ENCODE measurements around the gene LRP5.

Gene LRP5

DNA sequence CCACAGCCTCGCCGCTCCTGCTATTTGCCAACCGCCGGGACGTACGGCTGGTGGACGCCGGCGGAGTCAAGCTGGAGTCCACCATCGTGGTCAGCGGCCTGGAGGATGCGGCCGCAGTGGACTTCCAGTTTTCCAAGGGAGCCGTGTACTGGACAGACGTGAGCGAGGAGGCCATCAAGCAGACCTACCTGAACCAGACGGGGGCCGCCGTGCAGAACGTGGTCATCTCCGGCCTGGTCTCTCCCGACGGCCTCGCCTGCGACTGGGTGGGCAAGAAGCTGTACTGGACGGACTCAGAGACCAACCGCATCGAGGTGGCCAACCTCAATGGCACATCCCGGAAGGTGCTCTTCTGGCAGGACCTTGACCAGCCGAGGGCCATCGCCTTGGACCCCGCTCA lies 35.5 kb downstream of the LRP5 start:
- no peak for DNase-seq

DNA sequence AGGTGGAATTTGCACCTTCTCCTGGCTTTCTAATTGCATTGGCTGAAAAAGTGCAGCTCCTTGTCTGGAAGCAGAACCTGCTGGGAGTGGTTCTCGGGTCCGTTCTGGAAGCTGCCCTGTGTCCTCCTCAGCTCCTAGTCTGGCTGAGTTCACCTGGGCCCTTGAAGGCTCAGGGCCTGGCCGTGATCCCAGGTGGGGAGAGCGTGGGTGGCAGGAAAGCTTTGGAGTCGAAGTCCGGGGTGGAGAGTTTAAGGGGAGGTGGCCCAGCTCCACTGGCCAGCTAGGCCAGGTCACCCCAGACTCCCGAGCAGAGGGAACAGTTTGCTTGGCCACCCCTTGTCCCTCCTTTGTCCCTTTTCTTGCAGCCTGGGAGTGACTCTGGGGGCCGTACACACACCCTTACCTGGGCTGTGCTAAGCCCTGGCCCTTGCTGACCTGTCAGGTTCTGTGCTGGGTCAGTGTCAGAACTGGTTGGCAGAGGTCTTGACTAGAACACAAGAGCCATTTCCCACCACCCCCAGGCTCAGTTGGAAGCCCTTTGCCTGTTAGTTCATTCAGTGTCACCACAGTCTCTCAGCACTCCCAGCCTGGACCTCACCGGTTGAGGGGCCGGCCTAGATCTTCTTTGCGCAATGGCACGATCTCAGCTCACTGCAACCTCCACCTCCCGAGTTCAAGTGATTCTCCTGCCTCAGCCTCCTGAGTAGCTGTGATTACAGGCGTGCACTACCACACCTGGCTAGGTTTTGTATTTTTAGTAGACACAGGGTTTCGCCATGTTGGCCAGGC lies 37.3 kb downstream of the LRP5 start:
- no peak for DNase-seq

GRCh38 chr11:68350759-68351449 lies 38.5 kb downstream of the LRP5 start:
- DNase-seq = no peak

- no peak for DNase-seq
Observed at GRCh38 chr11:68351450-68352275, 39.3 kb downstream of the LRP5 start.

GRCh38 chr11:68352591-68352990 lies 40.2 kb downstream of the LRP5 start:
- no peak for DNase-seq

GRCh38 chr11:68353118-68353517 lies 40.7 kb downstream of the LRP5 start:
- no peak for DNase-seq

DNA sequence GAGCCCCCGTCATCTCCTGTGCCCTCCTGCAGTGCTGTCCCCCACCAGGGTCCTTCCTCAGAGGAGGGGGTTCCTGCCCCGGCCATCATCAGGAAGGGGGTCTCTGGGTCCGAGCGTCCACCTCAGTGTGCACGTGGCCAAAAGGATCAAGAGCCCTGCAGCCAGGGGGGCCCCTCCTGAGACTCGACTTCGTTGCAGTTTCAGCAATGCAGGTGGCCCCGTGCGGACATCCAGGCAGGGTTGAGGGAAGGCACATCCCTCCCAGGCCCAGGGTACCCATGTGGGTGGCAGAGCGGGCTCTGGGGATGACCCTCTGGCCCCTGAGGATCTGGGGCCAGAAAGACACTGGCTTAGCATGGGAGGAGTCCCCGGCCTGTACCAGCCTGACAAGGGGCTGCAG lies 41.3 kb downstream of the LRP5 start:
- DNase-seq = no peak

- DNase-seq = no peak
Observed at GRCh38 chr11:68354148-68354872, 41.9 kb downstream of the LRP5 start.

GRCh38 chr11:68355471-68355870 lies 43.1 kb downstream of the LRP5 start:
- DNase-seq = no peak

DNA sequence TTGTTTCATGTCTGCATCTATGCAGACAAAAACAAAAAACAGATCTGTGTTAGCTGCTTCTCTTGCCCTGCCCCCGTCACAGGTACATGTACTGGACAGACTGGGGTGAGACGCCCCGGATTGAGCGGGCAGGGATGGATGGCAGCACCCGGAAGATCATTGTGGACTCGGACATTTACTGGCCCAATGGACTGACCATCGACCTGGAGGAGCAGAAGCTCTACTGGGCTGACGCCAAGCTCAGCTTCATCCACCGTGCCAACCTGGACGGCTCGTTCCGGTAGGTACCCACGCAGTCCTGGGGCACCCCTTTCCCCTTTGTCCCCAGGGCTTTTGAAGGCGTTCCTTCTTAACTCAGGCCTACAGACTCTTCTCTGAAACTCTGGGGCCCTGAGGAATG lies 45.2 kb downstream of the LRP5 start:
- DNase-seq = no peak

DNA sequence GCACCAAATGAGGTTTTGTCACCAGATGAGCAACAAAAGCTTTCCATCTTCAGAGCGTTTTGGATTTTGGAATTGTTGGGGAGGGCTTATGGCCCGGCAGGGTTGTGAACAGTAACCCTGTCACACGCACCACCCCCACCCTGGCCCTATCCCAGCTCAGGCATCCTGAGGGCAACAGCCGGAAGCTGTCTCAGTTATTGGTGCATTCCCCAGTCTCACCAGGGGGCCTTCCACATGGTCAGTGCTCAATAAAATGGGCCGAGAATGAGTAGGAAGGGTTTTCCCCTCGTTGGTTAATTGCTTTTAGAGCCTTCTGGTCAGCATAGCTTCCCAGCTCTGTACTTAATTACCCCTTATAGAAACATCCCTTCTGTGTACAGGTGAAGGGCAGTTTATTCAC lies 46.0 kb downstream of the LRP5 start:
- DNase-seq = no peak

GRCh38 chr11:68361702-68362101 lies 49.3 kb downstream of the LRP5 start:
- DNase-seq = no peak

DNA sequence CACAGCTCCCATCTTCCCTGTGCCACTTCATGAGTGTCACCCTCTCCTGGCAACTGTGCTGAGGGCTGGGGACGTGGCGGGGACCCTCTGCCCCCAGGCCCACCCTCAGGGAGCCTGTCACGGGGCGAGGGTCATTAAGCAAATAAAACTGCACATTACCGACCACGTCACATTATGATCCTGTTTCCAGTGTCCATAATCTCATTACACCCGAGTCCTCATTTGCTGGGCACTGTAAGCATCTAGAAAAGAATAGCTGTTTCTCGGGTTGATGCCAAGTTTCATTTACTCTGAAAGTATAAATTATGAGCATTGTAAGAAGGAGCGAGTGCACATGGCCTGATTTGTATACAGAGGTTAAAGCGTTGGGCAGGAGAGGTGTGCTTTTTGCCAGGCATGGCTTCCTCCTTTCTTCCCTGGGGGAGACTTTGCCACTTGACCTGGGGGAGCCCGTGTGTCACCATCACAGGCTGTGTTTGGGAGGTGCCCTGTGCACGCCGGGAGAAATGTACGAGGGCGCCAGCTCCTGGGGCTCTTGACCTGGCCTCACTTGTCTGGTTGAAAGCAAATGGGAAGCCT lies 50.5 kb downstream of the LRP5 start:
- no peak for DNase-seq

DNA sequence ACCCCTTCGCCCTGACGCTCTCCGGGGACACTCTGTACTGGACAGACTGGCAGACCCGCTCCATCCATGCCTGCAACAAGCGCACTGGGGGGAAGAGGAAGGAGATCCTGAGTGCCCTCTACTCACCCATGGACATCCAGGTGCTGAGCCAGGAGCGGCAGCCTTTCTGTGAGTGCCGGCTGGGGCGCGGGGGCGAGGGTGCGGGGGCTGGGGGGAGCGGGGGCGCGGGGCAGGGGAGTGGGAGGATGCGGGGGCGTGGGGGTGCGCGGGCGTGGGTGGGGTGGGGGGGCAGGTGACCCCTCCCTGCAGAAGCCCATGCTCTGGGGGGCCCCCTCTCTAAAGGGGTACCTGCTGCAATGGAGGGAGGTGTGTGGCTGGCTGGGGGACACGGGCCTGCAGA lies 51.4 kb downstream of the LRP5 start:
- no peak for DNase-seq

GRCh38 chr11:68364581-68364980 lies 52.2 kb downstream of the LRP5 start:
- no peak for DNase-seq

DNA sequence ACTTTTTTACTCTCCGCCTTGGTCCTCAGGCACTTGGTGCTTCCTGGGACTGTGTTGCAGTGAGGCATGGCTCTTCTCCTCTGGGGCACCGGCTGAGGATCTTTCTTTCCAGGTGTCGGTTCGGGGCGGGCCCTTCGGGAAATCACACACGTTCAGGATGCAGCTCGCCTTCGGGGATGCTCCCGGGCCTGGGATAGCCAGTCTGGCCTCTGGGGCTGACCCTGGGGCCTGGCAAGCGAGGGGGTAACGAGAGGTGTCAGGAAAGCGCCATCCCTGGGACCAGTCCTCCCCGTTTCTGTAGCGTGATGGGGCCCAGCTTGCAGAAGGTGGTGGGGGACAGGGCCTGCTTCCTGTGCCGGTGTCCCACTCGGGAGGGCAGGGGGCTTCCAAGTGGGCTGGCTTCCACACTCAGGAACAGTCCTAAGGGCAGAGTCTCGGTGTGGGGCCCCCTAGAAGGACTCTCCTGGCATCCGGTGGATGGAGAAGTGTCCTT lies 53.6 kb downstream of the LRP5 start:
- no peak for DNase-seq

GRCh38 chr11:68367252-68367651 lies 54.9 kb downstream of the LRP5 start:
- DNase-seq = no peak

- no peak for DNase-seq
Observed at GRCh38 chr11:68369756-68370155, 57.4 kb downstream of the LRP5 start.

GRCh38 chr11:68370211-68371111 lies 58.1 kb downstream of the LRP5 start:
- no peak for DNase-seq

GRCh38 chr11:68371171-68372041 lies 59.0 kb downstream of the LRP5 start:
- DNase-seq = no peak

Data from activated CD4-positive, CD25-positive, alpha-beta regulatory T cell treated with anti-CD3 and anti-CD28 coated beads, Interleukin-2, amount 50 U/mL, for 72 hours (primary cell).